SU-DHL-6 (cell line): ENCODE measurements around the gene TMEM164.

Experiments
- EZH2phosphoT487 ChIP-seq: fragments of 200-600 bp; sonication (generic), shearing (Covaris generic); conservative IDR thresholded peaks from 2 replicates; pipeline ENCODE4 v1.6.1; 2018; ENCODE audit warnings: mild to moderate bottlenecking, antibody characterized with exemption, low read length, moderate library complexity, mixed read lengths
- TF ChIP-seq, protein P1 (sequence below): fragments of 200-600 bp; sonication (generic); IDR thresholded peaks from one replicate; pipeline ENCODE4 v1.5.1; 2017; ENCODE audit warnings: antibody characterized with exemption, mild to moderate bottlenecking, low read length, moderate library complexity; ENCODE audit not compliant: insufficient read depth, poor library complexity, severe bottlenecking

GRCh38 chrX:110108381-110108821 lies 105.5 kb downstream of the TMEM164 start:
- TF ChIP-seq, protein P1, sequence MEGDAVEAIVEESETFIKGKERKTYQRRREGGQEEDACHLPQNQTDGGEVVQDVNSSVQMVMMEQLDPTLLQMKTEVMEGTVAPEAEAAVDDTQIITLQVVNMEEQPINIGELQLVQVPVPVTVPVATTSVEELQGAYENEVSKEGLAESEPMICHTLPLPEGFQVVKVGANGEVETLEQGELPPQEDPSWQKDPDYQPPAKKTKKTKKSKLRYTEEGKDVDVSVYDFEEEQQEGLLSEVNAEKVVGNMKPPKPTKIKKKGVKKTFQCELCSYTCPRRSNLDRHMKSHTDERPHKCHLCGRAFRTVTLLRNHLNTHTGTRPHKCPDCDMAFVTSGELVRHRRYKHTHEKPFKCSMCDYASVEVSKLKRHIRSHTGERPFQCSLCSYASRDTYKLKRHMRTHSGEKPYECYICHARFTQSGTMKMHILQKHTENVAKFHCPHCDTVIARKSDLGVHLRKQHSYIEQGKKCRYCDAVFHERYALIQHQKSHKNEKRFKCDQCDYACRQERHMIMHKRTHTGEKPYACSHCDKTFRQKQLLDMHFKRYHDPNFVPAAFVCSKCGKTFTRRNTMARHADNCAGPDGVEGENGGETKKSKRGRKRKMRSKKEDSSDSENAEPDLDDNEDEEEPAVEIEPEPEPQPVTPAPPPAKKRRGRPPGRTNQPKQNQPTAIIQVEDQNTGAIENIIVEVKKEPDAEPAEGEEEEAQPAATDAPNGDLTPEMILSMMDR: no peak
- TF ChIP-seq EZH2phosphoT487: no peak
